ENCODE data around the gene CNTN4.
"Not testable (repeated sequence)": the region's sequence is repeated elsewhere in the genome, so short reads cannot be mapped to it uniquely, and the experiment has no call there.

Gene CNTN4

DNA sequence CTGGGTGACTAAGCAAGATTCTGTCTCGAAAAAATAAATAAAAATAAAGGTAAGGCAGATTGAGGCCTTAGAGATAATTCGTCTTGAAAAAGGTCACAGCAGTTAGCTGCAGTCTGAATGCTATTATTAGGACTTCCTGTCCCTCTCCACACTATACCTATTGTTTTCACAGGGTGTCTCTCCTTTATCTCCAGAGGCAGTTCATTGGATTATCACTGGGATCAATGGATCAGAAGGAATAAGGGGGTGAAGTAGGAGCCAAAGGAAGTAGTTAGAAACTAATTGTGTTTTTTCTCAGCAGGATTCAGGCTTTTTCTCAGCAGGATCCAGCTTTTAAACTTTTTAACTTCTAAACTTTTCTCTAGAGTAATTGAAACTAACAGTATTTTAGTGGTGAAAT lies 684.6 kb downstream of the CNTN4 start:
- no peaks in the 10 kb centered on the region for H3K4me1 ChIP-seq (ENCODE audit: control insufficient read depth, insufficient read depth, low read length)
- no peak overlapping the region for H3K4me3 ChIP-seq (ENCODE audit: low read depth, low read length)
- H3K27me3 ChIP-seq (ENCODE audit: control insufficient read depth, insufficient read depth, low read length): no peaks in the 10 kb centered on the region
- no peaks in the 10 kb centered on the region for H3K9me3 ChIP-seq (ENCODE audit: control insufficient read depth, insufficient read depth, low read length)
- H3K36me3 ChIP-seq (ENCODE audit: control insufficient read depth, insufficient read depth, low read length): no peaks in the 10 kb centered on the region
- H3K9ac ChIP-seq (ENCODE audit: low read depth, low read length): no peak overlapping the region

DNA sequence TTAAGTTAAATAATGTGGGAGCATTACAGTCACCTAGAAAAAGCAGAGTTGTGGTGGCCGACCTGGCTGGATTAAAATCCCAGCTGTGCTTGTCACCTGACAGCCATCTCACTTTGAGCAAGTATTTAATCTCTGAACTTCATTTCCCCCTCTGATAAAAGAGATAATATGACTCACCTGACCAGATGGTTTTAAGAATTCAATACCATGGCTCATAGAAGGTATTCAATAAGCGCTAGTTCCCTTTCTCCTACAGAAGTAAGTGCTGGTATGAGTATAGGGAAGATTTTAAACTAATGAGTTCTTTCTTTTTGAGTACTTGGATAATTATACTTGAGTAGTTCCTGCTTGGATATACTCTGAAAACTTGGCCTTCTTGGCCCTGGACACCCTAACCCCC lies 686.0 kb downstream of the CNTN4 start:
- H3K9ac ChIP-seq (ENCODE audit: low read depth, low read length): no peak overlapping the region
- no peaks in the 10 kb centered on the region for H3K36me3 ChIP-seq (ENCODE audit: control insufficient read depth, insufficient read depth, low read length)
- H3K4me3 ChIP-seq (ENCODE audit: low read depth, low read length): no peak overlapping the region
- no peaks in the 10 kb centered on the region for H3K27me3 ChIP-seq (ENCODE audit: control insufficient read depth, insufficient read depth, low read length)
- no peaks in the 10 kb centered on the region for H3K4me1 ChIP-seq (ENCODE audit: control insufficient read depth, insufficient read depth, low read length)
- no peaks in the 10 kb centered on the region for H3K9me3 ChIP-seq (ENCODE audit: control insufficient read depth, insufficient read depth, low read length)

- Histone ChIP-seq H3K9ac (ENCODE audit: low read depth, low read length) (no peak overlapping the region), H3K9me3 (ENCODE audit: control insufficient read depth, insufficient read depth, low read length) (no peaks in the 10 kb centered on the region), H3K36me3 (ENCODE audit: control insufficient read depth, insufficient read depth, low read length) (no peaks in the 10 kb centered on the region), H3K4me3 (ENCODE audit: low read depth, low read length) (no peak overlapping the region), H3K4me1 (ENCODE audit: control insufficient read depth, insufficient read depth, low read length) (no peaks in the 10 kb centered on the region), H3K27me3 (ENCODE audit: control insufficient read depth, insufficient read depth, low read length) (no peaks in the 10 kb centered on the region)
Observed at GRCh38 chr3:2790266-2790815, 691.7 kb downstream of the CNTN4 start.

GRCh38 chr3:2792432-2792831 lies 693.8 kb downstream of the CNTN4 start:
- H3K27me3 ChIP-seq (ENCODE audit: control insufficient read depth, insufficient read depth, low read length): no peaks in the 10 kb centered on the region
- H3K4me3 ChIP-seq (ENCODE audit: low read depth, low read length): no peak overlapping the region
- no peaks in the 10 kb centered on the region for H3K4me1 ChIP-seq (ENCODE audit: control insufficient read depth, insufficient read depth, low read length)
- no peaks in the 10 kb centered on the region for H3K36me3 ChIP-seq (ENCODE audit: control insufficient read depth, insufficient read depth, low read length)
- no peaks in the 10 kb centered on the region for H3K9me3 ChIP-seq (ENCODE audit: control insufficient read depth, insufficient read depth, low read length)
- no peak overlapping the region for H3K9ac ChIP-seq (ENCODE audit: low read depth, low read length)

DNA sequence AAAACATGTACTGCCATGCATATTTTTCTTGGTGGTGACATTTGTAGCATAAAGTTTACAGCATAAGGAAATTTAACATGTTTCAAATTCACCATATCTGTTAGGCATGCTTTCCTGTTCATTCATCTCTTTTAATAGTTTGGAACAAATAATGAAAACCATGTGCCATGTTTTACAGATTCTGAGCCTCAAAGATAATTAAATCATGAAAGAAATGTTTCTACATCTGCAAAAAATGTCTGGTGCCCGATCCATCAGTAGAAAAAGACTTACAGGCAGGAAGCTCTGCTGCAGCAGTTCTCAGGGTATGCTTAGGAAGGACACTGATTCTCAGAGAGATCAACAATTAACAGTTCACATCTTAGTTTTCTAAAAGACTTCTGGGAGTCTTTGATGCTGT lies 695.3 kb downstream of the CNTN4 start:
- Histone ChIP-seq H3K9ac (ENCODE audit: low read depth, low read length) (no peak overlapping the region), H3K4me3 (ENCODE audit: low read depth, low read length) (no peak overlapping the region), H3K9me3 (ENCODE audit: control insufficient read depth, insufficient read depth, low read length) (no peaks in the 10 kb centered on the region), H3K4me1 (ENCODE audit: control insufficient read depth, insufficient read depth, low read length) (no peaks in the 10 kb centered on the region), H3K36me3 (ENCODE audit: control insufficient read depth, insufficient read depth, low read length) (no peaks in the 10 kb centered on the region), H3K27me3 (ENCODE audit: control insufficient read depth, insufficient read depth, low read length) (no peaks in the 10 kb centered on the region)

GRCh38 chr3:2802429-2802828 lies 703.8 kb downstream of the CNTN4 start:
- Histone ChIP-seq H3K4me3 (ENCODE audit: low read depth, low read length) (no peak overlapping the region), H3K4me1 (ENCODE audit: control insufficient read depth, insufficient read depth, low read length) (peaks cover 3% of the 10 kb centered on the region), H3K9ac (ENCODE audit: low read depth, low read length) (no peak overlapping the region), H3K27me3 (ENCODE audit: control insufficient read depth, insufficient read depth, low read length) (no peaks in the 10 kb centered on the region), H3K36me3 (ENCODE audit: control insufficient read depth, insufficient read depth, low read length) (no peaks in the 10 kb centered on the region), H3K9me3 (ENCODE audit: control insufficient read depth, insufficient read depth, low read length) (no peaks in the 10 kb centered on the region)

DNA sequence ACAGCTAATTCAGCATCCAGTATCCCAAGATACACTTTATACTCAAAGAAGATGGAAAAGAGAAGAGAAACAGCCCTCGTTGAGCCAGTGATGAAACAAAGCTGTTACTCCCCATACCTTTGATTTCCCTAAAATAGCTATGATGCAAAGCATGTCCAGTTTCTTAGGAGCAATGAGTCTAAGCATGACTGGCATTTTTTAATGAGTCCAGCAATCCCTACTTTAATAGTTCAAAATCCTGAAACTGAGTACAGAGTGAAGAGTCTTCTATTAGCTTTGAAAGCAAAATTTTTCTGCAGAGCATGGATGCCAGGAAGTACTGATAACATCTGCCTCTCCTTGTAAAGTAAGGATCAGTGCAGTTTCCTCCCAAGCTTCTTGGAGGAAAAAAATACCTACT lies 708.8 kb downstream of the CNTN4 start:
- no peaks in the 10 kb centered on the region for H3K36me3 ChIP-seq (ENCODE audit: control insufficient read depth, insufficient read depth, low read length)

GRCh38 chr3:2810723-2811122 lies 712.1 kb downstream of the CNTN4 start:
- no peaks in the 10 kb centered on the region for H3K4me1 ChIP-seq (ENCODE audit: control insufficient read depth, insufficient read depth, low read length)
- no peaks in the 10 kb centered on the region for H3K9me3 ChIP-seq (ENCODE audit: control insufficient read depth, insufficient read depth, low read length)
- H3K4me3 ChIP-seq (ENCODE audit: low read depth, low read length): no peak overlapping the region
- H3K36me3 ChIP-seq (ENCODE audit: control insufficient read depth, insufficient read depth, low read length): no peaks in the 10 kb centered on the region
- H3K27me3 ChIP-seq (ENCODE audit: control insufficient read depth, insufficient read depth, low read length): no peaks in the 10 kb centered on the region
- no peak overlapping the region for H3K9ac ChIP-seq (ENCODE audit: low read depth, low read length)

More for the DNA sequence above, 708.8 kb downstream of the CNTN4 start:
- H3K4me1 ChIP-seq (ENCODE audit: control insufficient read depth, insufficient read depth, low read length): peaks cover under 1% of the 10 kb centered on the region
- H3K9me3 ChIP-seq (ENCODE audit: control insufficient read depth, insufficient read depth, low read length): no peaks in the 10 kb centered on the region
- no peaks in the 10 kb centered on the region for H3K27me3 ChIP-seq (ENCODE audit: control insufficient read depth, insufficient read depth, low read length)
- H3K4me3 ChIP-seq (ENCODE audit: low read depth, low read length): no peak overlapping the region
- H3K9ac ChIP-seq (ENCODE audit: low read depth, low read length): no peak overlapping the region

- no peaks in the 10 kb centered on the region for H3K27me3 ChIP-seq (ENCODE audit: control insufficient read depth, insufficient read depth, low read length)
- H3K4me1 ChIP-seq (ENCODE audit: control insufficient read depth, insufficient read depth, low read length): no peaks in the 10 kb centered on the region
- H3K9me3 ChIP-seq (ENCODE audit: control insufficient read depth, insufficient read depth, low read length): no peaks in the 10 kb centered on the region
- no peak overlapping the region for H3K4me3 ChIP-seq (ENCODE audit: low read depth, low read length)
- no peaks in the 10 kb centered on the region for H3K36me3 ChIP-seq (ENCODE audit: control insufficient read depth, insufficient read depth, low read length)
- H3K9ac ChIP-seq (ENCODE audit: low read depth, low read length): no peak overlapping the region
Observed at GRCh38 chr3:2819571-2819970, 720.9 kb downstream of the CNTN4 start.

- not testable (repeated sequence) for H3K27me3 ChIP-seq (ENCODE audit: control insufficient read depth, insufficient read depth, low read length); H3K4me1 ChIP-seq (ENCODE audit: control insufficient read depth, insufficient read depth, low read length); H3K9ac ChIP-seq (ENCODE audit: low read depth, low read length); H3K9me3 ChIP-seq (ENCODE audit: control insufficient read depth, insufficient read depth, low read length); H3K4me3 ChIP-seq (ENCODE audit: low read depth, low read length); H3K36me3 ChIP-seq (ENCODE audit: control insufficient read depth, insufficient read depth, low read length)
Observed at GRCh38 chr3:2820982-2821381, 722.3 kb downstream of the CNTN4 start.

DNA sequence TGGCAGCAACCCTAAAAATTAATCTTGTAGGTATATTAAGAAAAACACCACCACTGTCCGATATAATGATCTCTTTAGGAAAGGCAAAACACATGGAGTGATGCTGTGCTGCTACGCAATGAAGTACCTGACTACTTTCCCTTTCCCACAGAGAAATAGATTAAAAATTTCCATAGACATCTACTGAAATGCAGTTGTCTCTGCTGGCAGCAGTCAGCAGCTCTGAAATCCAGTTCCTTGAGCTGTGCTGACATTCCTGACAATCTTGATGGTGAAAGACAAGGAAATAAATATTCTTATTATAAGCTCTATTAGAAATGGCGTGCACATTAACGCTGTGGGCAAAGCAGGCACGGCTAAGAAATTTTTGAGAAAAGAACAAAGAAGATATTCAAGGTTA lies 723.9 kb downstream of the CNTN4 start:
- H3K9ac ChIP-seq (ENCODE audit: low read depth, low read length): no peak overlapping the region
- no peaks in the 10 kb centered on the region for H3K4me1 ChIP-seq (ENCODE audit: control insufficient read depth, insufficient read depth, low read length)
- no peaks in the 10 kb centered on the region for H3K27me3 ChIP-seq (ENCODE audit: control insufficient read depth, insufficient read depth, low read length)
- H3K36me3 ChIP-seq (ENCODE audit: control insufficient read depth, insufficient read depth, low read length): no peaks in the 10 kb centered on the region
- H3K9me3 ChIP-seq (ENCODE audit: control insufficient read depth, insufficient read depth, low read length): no peaks in the 10 kb centered on the region
- H3K4me3 ChIP-seq (ENCODE audit: low read depth, low read length): no peak overlapping the region

GRCh38 chr3:2823031-2823430 lies 724.4 kb downstream of the CNTN4 start:
- Histone ChIP-seq H3K27me3 (ENCODE audit: control insufficient read depth, insufficient read depth, low read length) (no peaks in the 10 kb centered on the region), H3K4me1 (ENCODE audit: control insufficient read depth, insufficient read depth, low read length) (no peaks in the 10 kb centered on the region), H3K36me3 (ENCODE audit: control insufficient read depth, insufficient read depth, low read length) (no peaks in the 10 kb centered on the region), H3K9ac (ENCODE audit: low read depth, low read length) (no peak overlapping the region), H3K4me3 (ENCODE audit: low read depth, low read length) (no peak overlapping the region), H3K9me3 (ENCODE audit: control insufficient read depth, insufficient read depth, low read length) (no peaks in the 10 kb centered on the region)
